Measurements from ENCODE around the gene NATD1.

DNA sequence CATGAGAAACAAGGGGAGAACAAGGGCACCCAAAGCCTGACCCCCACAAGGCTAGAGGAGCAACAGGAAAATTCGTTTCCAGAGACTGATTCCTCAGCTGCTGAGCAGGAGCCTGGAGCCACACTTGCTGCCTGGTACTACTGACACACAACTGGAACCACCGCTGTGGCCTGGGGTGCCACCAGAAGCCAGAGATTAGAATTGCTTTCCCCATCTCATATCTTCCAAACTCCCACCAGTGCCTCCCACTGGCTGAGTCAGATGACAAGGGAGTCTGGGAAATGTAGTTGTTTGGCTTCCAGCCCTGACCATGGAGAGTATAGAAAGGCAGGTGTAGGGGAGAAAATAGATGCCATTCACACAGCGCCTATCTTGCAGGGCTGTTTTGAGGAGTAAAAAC, 35.1 kb downstream of the NATD1 start:
- TF ChIP-seq EZH2 (IDR thresholded peaks at IDR 0.05; ENCODE audit: borderline replicate concordance) (no peak), CTCF (IDR thresholded peaks at IDR 0.05; ENCODE audit: poor library complexity) (no peak), EZH2phosphoT487 (IDR thresholded peaks at IDR 0.05; ENCODE audit: low read depth, severe bottlenecking, unreplicated experiment) (no peak)

Measured in hepatocyte (in vitro differentiated cells).